Prostate gland (tissue), 2 donors: ENCODE results near the gene IFNAR1. TPM values are rescaled to one million over a fixed set of nuclear protein-coding genes. Genes with fewer than 3 reads are reported as not detected.

Experiments
- DNase-seq: peaks from one replicate; pipeline ENCODE4 v3.0.0-alpha.2; 2019; ENCODE audit warnings: low spot score
- H3K27ac ChIP-seq, 2 donors: fragments of 200-600 bp; sonication (generic); 2 replicates each; pipeline ENCODE4 v1.5.1; 2017 to 2019
- H3K27me3 ChIP-seq: fragments of 200-600 bp; sonication (generic); replicated peaks from 2 replicates; pipeline ENCODE4 v1.5.1; 2019; ENCODE audit not compliant: insufficient read depth
- H3K36me3 ChIP-seq, 2 donors: fragments of 200-600 bp; sonication (generic); 1 replicate in 1 of 2; 2 replicates in 1 of 2; pipeline versions ENCODE4 v1.5.1 to v1.8.1; 2017 to 2019
- H3K4me1 ChIP-seq: fragments of 200-600 bp; sonication (generic); replicated peaks from 2 replicates; pipeline ENCODE4 v1.5.1; 2019
- H3K4me3 ChIP-seq, 2 donors: fragments of 200-600 bp; sonication (generic); 2 replicates each; pipeline ENCODE4 v1.5.1; 2017 to 2019
- H3K9me3 ChIP-seq: fragments of 200-600 bp; sonication (generic); 2 replicates; pipeline ENCODE4 v1.5.1; 2017
- CTCF ChIP-seq, 4 experiments: fragments of 200-600 bp in 2 of 4; fragments of 450-650 bp in 2 of 4; sonication (generic) in 2 of 4; IDR thresholded peaks; 1 replicate in 3 of 4; 2 replicates in 1 of 4; pipeline ENCODE4 v1.5.1; 2016 to 2019; ENCODE audit warnings: antibody characterized with exemption in 4 of 4, mild to moderate bottlenecking in 2 of 4, moderate library complexity in 2 of 4
- POLR2A ChIP-seq: fragments of 450-650 bp; IDR thresholded peaks from one replicate; pipeline ENCODE4 v1.6.1; 2016; ENCODE audit warnings: antibody characterized with exemption, mild to moderate bottlenecking
- POLR2AphosphoS5 ChIP-seq: sonication (generic); formaldehyde crosslinking; IDR thresholded peaks from one replicate; pipeline ENCODE4 v1.6.1; 2017; ENCODE audit warnings: antibody characterized with exemption
- WGBS: methylation state at CpG from one replicate; pipeline ENCODE4 v1.1.5; 2018; 5-methylcytosine and 5-hydroxymethylcytosine counted together
- intact Hi-C: fragments of 100-400 bp; cut with DNase I; formaldehyde crosslinking; loops from one replicate; pipeline ENCODE4 v1.14.2; 2022
- total RNA-seq, 2 donors: library from RNA; depleted of rRNA; stranded (reverse); fragments of >200 nt; gene quantifications; one replicate each; pipeline ENCODE4 v1.1.0, GENCODE V29; 2016

The IFNAR1 gene
- total RNA-seq, 2 donors from 2014 or later: 29.8 to 34.4 TPM

- TF ChIP-seq POLR2AphosphoS5: no peak
- no peak for TF ChIP-seq POLR2A
- no peak for TF ChIP-seq CTCF (IDR thresholded peaks at IDR 0.05)
- no peaks in the 10 kb centered on the region for H3K9me3 ChIP-seq
- intact Hi-C loops: loop anchor here (10.0 kb wide), 1 partner anchor 121 kb away; no protein-coding TSS in a partner anchor
- no peaks in the 10 kb centered on the region for H3K27me3 ChIP-seq
- no peaks in the 10 kb centered on the region for H3K4me1 ChIP-seq
- under 1% methylated on average over 28 of the region's 28 CpGs for WGBS
- H3K27ac ChIP-seq: peak overlapping the region; percentile 98 to 99
- peak overlapping the region; percentile 97 to 98 for H3K4me3 ChIP-seq
- DNase-seq: peak; percentile 65
- H3K36me3 ChIP-seq: no peaks in the 10 kb centered on the region
Measured at GRCh38 chr21:33325222-33326067, 675 bp downstream of the IFNAR1 start.

GRCh38 chr21:33327326-33327725 lies 2.6 kb downstream of the IFNAR1 start:
- H3K4me3 ChIP-seq: no peak overlapping the region
- intact Hi-C loops: loop anchor here (10.0 kb wide), 1 partner anchor 123 kb away; no protein-coding TSS in a partner anchor
- H3K4me1 ChIP-seq: no peaks in the 10 kb centered on the region
- no peaks in the 10 kb centered on the region for H3K36me3 ChIP-seq
- TF ChIP-seq POLR2A (no peak), CTCF (IDR thresholded peaks at IDR 0.05) (no peak), POLR2AphosphoS5 (no peak)
- 76% methylated on average over 3 of the region's 3 CpGs for WGBS
- no peak overlapping the region for H3K27ac ChIP-seq
- no peaks in the 10 kb centered on the region for H3K9me3 ChIP-seq
- no peak for DNase-seq
- H3K27me3 ChIP-seq: no peaks in the 10 kb centered on the region

DNA sequence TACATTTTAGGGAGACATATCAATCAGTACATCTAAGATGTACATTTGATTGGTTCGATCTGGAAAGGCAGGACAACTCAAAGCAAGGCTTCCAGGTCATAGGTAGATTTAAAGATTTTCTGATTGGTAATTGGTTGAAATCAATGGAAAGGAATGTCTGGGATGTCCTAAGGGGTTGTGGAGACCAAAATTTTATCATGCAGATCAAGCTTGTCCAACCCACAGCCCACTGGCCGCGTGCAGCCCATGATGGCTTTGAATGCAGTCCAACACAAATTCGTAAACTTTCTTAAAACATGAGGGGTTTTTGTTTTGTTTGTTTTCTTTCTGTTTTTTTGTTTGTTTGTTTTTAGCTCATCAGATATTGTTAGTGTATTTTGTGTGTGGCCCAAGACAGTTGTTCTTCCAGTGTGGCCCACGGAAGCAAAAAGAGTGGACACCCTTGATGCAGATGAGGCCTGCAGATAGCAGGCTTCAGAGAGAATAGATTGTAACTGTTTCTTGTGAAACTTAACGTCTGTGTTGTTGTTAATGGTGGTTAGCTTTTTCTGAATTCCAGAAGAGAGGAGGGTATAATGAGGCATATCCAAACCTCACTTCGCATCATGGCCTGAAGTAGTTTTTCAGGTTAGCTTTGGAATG lies 3.1 kb downstream of the IFNAR1 start:
- Histone ChIP-seq H3K4me3 (no peak overlapping the region), H3K36me3 (no peaks in the 10 kb centered on the region), H3K27ac (no peak overlapping the region), H3K9me3 (no peaks in the 10 kb centered on the region), H3K4me1 (no peaks in the 10 kb centered on the region), H3K27me3 (no peaks in the 10 kb centered on the region)
- no peak for DNase-seq
- WGBS: 69% methylated on average over 7 of the region's 7 CpGs
- TF ChIP-seq CTCF (IDR thresholded peaks at IDR 0.05): no peak
- TF ChIP-seq POLR2A: no peak
- TF ChIP-seq POLR2AphosphoS5: no peak
- intact Hi-C loops: loop anchor here (10.0 kb wide), 1 partner anchor 123 kb away; no protein-coding TSS in a partner anchor

DNA sequence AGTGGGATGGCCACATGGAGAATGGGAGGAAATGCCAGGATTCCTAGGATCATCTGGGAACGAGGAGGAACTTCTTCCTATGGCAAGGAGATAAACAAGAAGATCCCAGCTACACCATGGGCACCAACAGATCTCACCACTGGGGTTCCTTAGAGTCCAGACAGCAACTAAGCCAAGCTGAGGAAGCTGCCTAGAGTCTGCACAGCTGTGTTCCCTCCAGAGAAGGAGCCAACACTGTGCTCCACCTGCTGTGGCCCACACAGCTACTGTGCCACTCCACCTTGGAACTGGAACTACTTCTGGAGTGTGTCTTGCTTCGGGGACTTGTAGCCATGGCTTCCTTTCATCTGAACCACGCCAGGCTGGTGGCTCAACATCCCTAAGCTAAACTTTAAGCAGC lies 6.0 kb downstream of the IFNAR1 start:
- no peak overlapping the region for H3K4me3 ChIP-seq
- H3K4me1 ChIP-seq: no peaks in the 10 kb centered on the region
- intact Hi-C loops: no loop called here
- H3K9me3 ChIP-seq: no peaks in the 10 kb centered on the region
- no peaks in the 10 kb centered on the region for H3K27me3 ChIP-seq
- TF ChIP-seq CTCF (IDR thresholded peaks at IDR 0.05) (no peak), POLR2A (no peak), POLR2AphosphoS5 (no peak)
- H3K36me3 ChIP-seq: no peaks in the 10 kb centered on the region
- H3K27ac ChIP-seq: no peak overlapping the region
- WGBS: 97% methylated on average over 3 of the region's 3 CpGs
- DNase-seq: no peak
